H1 (cell line): ENCODE measurements around the gene CACUL1. TPM values are rescaled to one million over a fixed set of nuclear protein-coding genes. Genes with fewer than 3 reads are reported as not detected.

Source experiments
- EZH2 ChIP-seq: fragments of 200-600 bp; sonication (generic); IDR thresholded peaks from 2 replicates; pipeline ENCODE4 v1.7.1; 2012; ENCODE audit warnings: low read depth, mild to moderate bottlenecking, moderate library complexity, low read length, inconsistent platforms; ENCODE audit not compliant: severe bottlenecking
- ZNF274 ChIP-seq: IDR thresholded peaks from 2 replicates; pipeline ENCODE4 v1.7.0; 2012; ENCODE audit warnings: low read length, borderline replicate concordance; ENCODE audit errors: extremely low read depth
- polyA plus RNA-seq, 7 experiments: library from polyadenylated mRNA; depleted of rRNA in 3 of 7; stranded (reverse) in 5 of 7; unstranded in 2 of 7; fragments of >200 nt in 5 of 7; fragments of 200-250 nt in 2 of 7; gene quantifications; 1 replicate in 5 of 7; 2 replicates in 1 of 7; 4 replicates in 1 of 7; pipeline versions ENCODE4 v1.2.1 to v1.2.3, GENCODE V29; 2011 to 2013; ENCODE audit warnings: missing spikeins in 2 of 7, mixed read lengths in 2 of 7
- total RNA-seq: library from RNA; stranded (reverse); fragmentation: NEBNext Ultra II Directional; extraction: Animal tissue kit (Norgen Biotek cat#: 25700); gene quantifications from 2 replicates; pipeline ENCODE4 v1.2.1, GENCODE V29; 2021

CACUL1 gene
- total and polyA plus RNA-seq, 2 of the 8 experiments (the other 6 are each of a cell fraction or from before 2014, with no cell fraction given): 6.5 to 34.2 TPM

- no peak for TF ChIP-seq ZNF274
- no peak for TF ChIP-seq EZH2
- TF ChIP-seq, all 59 proteins: peak for 0
Observed at GRCh38 chr10:118667732-118668131, 87.0 kb downstream of the CACUL1 start (continued).
